Kidney glomerular epithelial cell (primary cell): Measurements from ENCODE around the gene RFX6.

Experiments
- DNase-seq: peaks from one replicate; lab custom pipeline; 2025; lab: John Stamatoyannopoulos, UW

Gene RFX6

DNA sequence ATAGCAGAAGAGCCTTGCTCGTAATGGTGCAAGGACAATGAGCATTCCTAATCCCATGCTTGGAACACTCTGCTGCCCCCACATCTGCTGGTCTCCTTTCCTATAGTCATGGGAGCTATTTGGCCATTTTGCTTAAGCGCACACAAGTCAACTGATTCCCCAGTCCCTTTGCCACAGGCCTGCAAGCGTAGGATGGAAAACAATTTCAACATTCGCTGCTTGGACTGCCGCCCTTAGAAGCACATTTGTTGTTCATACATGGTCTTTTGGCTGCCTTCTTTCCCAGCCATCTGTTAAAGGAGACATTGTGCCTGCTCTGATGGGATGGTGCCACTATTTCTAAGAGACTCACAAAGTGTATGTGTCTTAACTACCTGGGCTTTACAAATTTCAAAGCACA, 96.9 kb downstream of the RFX6 start:
- DNase-seq = no peak

DNA sequence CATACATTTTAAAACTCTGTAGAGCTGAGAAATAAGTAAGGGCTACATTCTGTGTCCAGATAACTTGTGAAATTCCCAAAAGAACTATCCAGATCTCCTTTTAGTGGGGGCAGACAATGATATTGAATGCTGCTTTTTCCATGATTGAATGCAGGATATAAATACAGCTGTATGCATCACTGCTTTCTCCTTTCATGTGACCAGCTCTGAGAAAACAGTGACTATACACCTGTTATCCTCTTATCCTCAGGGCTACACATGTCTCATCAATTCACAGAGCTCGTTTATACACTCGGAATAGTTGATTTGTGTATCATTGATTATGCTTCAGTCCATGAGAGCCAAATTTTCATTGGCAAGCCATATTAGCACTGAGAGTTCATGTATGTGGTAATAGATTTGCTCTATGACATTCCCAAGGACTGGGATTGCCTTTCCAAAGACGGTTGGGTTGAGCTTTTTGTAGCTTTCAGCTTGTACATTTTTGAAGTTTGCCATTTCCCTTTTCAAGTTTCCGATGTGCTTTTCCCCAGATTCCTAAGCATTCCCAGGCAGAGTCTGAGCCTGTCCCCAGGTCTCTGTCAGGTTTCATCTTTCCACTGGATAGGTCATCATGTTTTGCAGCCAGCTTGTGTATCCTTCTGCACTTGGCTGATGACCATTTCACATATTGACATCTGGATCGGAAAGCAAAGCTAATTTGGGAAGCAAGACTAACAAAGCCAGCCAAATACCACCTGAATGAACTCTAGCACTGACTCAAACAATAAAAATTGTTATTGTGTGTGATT, 97.7 kb downstream of the RFX6 start:
- DNase-seq = no peak

DNA sequence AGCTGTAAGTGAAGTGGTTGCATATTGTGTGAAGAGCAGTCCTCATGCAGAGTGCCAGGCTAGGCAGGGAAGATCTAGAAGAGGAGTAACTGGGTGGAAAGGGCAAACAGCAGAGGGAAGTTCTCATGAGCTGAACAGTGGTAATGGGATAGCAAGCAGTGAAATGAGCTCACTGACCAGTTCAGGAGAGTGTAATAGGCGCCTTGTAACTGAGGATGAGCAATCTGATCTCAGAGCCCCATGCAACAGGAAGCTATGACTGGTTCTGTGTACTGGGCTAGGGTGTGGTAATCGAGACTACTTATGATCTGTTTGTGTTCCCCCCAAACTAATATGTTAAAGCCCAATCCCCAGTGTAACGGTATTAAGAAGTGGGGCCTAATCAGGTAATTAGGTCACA, 98.6 kb downstream of the RFX6 start:
- DNase-seq = no peak

DNA sequence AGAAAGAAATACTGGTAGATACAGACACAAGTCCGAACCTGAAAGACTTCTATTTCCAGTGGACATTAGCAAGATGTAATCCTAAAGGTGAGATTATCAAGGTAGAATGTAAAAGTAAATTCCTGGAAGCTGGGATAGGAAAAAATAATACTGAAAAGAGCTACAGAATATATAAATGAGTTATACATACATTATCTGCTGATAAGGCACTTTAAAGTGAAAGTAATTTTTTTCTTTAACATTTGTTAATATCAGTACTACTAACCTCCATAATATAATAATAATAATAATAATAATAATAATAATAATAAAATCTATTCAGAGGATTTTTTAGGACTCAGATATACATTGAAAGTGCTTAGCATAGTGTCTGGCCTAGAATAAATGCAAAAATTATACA, 102.5 kb downstream of the RFX6 start:
- DNase-seq = no peak
